ENCODE measurements around the gene ATP10A. TPM values are rescaled to one million over a fixed set of nuclear protein-coding genes. Genes with fewer than 3 reads are reported as not detected.

Gene ATP10A
- total and polyA plus RNA-seq, 9 of the 15 experiments (the other 6 are each of a cell fraction or from before 2014, with no cell fraction given) = 0.09 TPM; not detected in 8

DNA sequence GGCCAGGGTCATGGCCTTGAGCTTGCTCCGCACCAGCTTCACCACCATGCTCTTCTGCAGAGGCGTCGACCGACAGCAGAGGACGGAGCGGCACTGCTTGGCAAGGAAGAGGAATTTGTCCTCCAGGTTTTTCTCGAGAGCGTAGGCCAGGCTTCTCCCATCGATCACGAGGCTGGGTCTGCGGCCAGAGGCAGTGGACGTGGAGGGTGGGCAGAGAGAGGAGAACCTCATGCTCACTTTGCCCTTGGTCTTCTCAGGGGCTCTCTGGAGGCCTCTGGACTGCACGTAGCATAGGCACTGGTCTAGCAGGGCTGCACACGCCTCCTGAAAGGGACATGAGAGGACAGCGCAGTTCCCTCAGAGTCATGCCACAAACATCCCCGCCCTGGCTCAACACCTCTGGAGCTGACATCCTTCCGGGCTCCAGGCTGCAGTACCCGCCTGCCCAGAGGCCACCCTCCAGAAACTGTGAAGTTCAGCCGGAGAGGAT is 168.3 kb downstream of the ATP10A start:
- TF ChIP-seq MTA1 (IDR thresholded peaks at IDR 0.05; ENCODE audit: borderline replicate concordance) (no peak), SMC3 (conservative IDR thresholded peaks at IDR 0.05; ENCODE audit: insufficient read depth, low read depth, low read length) (no peak)
- TF ChIP-seq, protein P1, sequence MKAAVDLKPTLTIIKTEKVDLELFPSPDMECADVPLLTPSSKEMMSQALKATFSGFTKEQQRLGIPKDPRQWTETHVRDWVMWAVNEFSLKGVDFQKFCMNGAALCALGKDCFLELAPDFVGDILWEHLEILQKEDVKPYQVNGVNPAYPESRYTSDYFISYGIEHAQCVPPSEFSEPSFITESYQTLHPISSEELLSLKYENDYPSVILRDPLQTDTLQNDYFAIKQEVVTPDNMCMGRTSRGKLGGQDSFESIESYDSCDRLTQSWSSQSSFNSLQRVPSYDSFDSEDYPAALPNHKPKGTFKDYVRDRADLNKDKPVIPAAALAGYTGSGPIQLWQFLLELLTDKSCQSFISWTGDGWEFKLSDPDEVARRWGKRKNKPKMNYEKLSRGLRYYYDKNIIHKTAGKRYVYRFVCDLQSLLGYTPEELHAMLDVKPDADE (conservative IDR thresholded peaks at IDR 0.05; ENCODE audit: control insufficient read depth, low read depth, low read length) = no peak
- TF ChIP-seq, protein P2, sequence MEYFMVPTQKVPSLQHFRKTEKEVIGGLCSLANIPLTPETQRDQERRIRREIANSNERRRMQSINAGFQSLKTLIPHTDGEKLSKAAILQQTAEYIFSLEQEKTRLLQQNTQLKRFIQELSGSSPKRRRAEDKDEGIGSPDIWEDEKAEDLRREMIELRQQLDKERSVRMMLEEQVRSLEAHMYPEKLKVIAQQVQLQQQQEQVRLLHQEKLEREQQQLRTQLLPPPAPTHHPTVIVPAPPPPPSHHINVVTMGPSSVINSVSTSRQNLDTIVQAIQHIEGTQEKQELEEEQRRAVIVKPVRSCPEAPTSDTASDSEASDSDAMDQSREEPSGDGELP (CRISPR knock-in tag; IDR thresholded peaks at IDR 0.05; ENCODE audit: borderline replicate concordance) = no peak
- Histone ChIP-seq H3K4me1 (replicated peaks in 1 of 2; ENCODE audit: control insufficient read depth in 2 of 2, insufficient read depth in 2 of 2, low read length in 2 of 2) (no peaks in the 10 kb centered on the region), H3K36me3 (ENCODE audit: control insufficient read depth, insufficient read depth, low read length) (no peaks in the 10 kb centered on the region), H4K20me1 (replicated peaks; ENCODE audit: control insufficient read depth, insufficient read depth, low read length) (no peaks in the 10 kb centered on the region), H3K4me3 (no peak overlapping the region), H3K9me1 (ENCODE audit: control insufficient read depth, insufficient read depth, low read length) (no peaks in the 10 kb centered on the region), H3K27me3 (ENCODE audit: control insufficient read depth in 2 of 2, insufficient read depth in 2 of 2, low read length in 2 of 2) (peaks cover 0 to 31% of the 10 kb centered on the region in 2 experiments; a peak in 2 of 5 replicates), H3K79me2 (ENCODE audit: control insufficient read depth, insufficient read depth, low read length) (no peaks in the 10 kb centered on the region), H3K9me3 (replicated peaks; ENCODE audit: control insufficient read depth, insufficient read depth, low read depth, low read length) (no peaks in the 10 kb centered on the region), H3K9ac (ENCODE audit: insufficient read depth in 1 of 2, low read depth in 2 of 2, low read length in 2 of 2) (no peak overlapping the region; a peak in 1 of 4 replicates), H2AFZ (ENCODE audit: low read depth, low read length) (no peak overlapping the region), H3K4me2 (ENCODE audit: insufficient read depth, low read length) (no peak overlapping the region), H3K27ac (ENCODE audit: extremely low read depth, low read depth, low read length) (no peak overlapping the region)
- under 1% methylated on average over 19 of the region's 19 CpGs for WGBS (ENCODE audit: insufficient coverage, low coverage, missing lambda C conversion rate)
- CTCF ChIA-PET (ENCODE audit: low intra/inter-chr PET ratio) = no interaction called here
- ATAC-seq (no peak), DNase-seq (ENCODE audit: extremely low read depth in 1 of 4, low spot score in 3 of 4) (no peak), FAIRE-seq (no peak)
- POLR2A ChIA-PET = no interaction called here
- in situ Hi-C loops (cut with MboI) (no loop called here), intact Hi-C loops (cut with micrococcal nuclease) (loop anchor here (10.0 kb wide), 2 partner anchors 190 to 240 kb away; no protein-coding TSS in a partner anchor)
- no TSS peak for BruUV-seq (replicated peaks)
